Thyroid gland (tissue), 4 donors: ENCODE measurements around the gene NR6A1. TPM values are rescaled to one million over a fixed set of nuclear protein-coding genes. Genes with fewer than 3 reads are reported as not detected.

Experiments
- DNase-seq, 2 donors: peaks; one replicate each; pipeline ENCODE4 v3.0.0-alpha.2; 2019
- H3K27ac ChIP-seq, 3 donors: fragments of 200-600 bp; sonication (generic); 1 replicate in 2 of 3; 2 replicates in 1 of 3; pipeline ENCODE4 v1.5.1; 2016 to 2019; ENCODE audit warnings: mild to moderate bottlenecking in 1 of 3, moderate library complexity in 1 of 3
- H3K27me3 ChIP-seq: fragments of 200-600 bp; sonication (generic); one replicate; pipeline ENCODE4 v1.5.1; 2019
- H3K36me3 ChIP-seq, 2 donors: fragments of 200-600 bp; sonication (generic); one replicate each; pipeline ENCODE4 v1.5.1; 2016 to 2019
- H3K4me1 ChIP-seq, 2 donors: fragments of 200-600 bp; sonication (generic); one replicate each; pipeline ENCODE4 v1.5.1; 2017 to 2019
- H3K4me3 ChIP-seq, 3 donors: fragments of 200-600 bp; sonication (generic); replicated peaks in 1 of 3; 1 replicate in 2 of 3; 2 replicates in 1 of 3; pipeline ENCODE4 v1.5.1; 2016; ENCODE audit warnings: mild to moderate bottlenecking in 1 of 3
- H3K9me3 ChIP-seq: fragments of 200-600 bp; sonication (generic); one replicate; pipeline ENCODE4 v1.5.1; 2017
- CTCF ChIP-seq, 6 experiments: fragments of 200-600 bp in 3 of 6; fragments of 450-650 bp in 3 of 6; sonication (generic) in 3 of 6; IDR thresholded peaks; one replicate each; pipeline ENCODE4 v1.5.1; 2016 to 2019; ENCODE audit warnings: antibody characterized with exemption in 6 of 6, mild to moderate bottlenecking in 2 of 6, inconsistent platforms in 1 of 6, moderate library complexity in 1 of 6
- POLR2A ChIP-seq, 2 donors: fragments of 450-650 bp; IDR thresholded peaks; one replicate each; pipeline ENCODE4 v1.6.1; 2017; ENCODE audit warnings: antibody characterized with exemption in 2 of 2, mild to moderate bottlenecking in 2 of 2, moderate library complexity in 1 of 2
- WGBS, 2 donors: methylation state at CpG; one replicate each; pipeline ENCODE4 v1.1.5; 2017; 5-methylcytosine and 5-hydroxymethylcytosine counted together
- intact Hi-C: fragments of 100-400 bp; cut with DNase I; formaldehyde crosslinking; loops from one replicate; pipeline ENCODE4 v1.15.1; 2023
- total RNA-seq, 4 donors: library from RNA; depleted of rRNA; stranded (reverse); fragments of >200 nt; gene quantifications; one replicate each; pipeline ENCODE4 v1.2.3, GENCODE V29; 2016

The NR6A1 gene
- total RNA-seq, 4 donors from 2014 or later: 15.3 to 25.0 (median 19.3) TPM

DNA sequence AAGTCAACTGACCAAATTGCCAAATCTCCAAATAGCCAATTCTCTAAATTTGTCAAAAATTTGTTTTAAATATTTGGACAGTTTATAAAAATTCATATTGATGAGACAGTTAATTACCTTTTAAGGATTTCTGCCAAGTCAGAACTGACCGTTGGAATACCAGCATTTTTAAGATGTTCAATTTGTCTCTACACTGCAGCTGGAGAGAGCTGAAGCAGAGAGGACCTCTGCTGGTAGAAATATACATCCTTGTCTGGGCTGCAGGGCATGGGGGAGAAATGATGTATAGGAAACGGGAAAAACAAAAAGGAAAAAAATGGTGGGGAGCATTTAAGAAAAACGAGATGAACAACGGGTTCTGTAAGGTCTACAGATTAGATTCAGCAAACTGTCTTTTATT, 16.8 kb downstream of the NR6A1 start:
- Histone ChIP-seq H3K4me3 (no peak overlapping the region), H3K27me3 (no peaks in the 10 kb centered on the region), H3K4me1 (peaks cover 56 to 58% of the 10 kb centered on the region in 2 donors), H3K9me3 (no peaks in the 10 kb centered on the region), H3K27ac (peak overlapping the region; percentile 10 to 86 (median 80)), H3K36me3 (no peaks in the 10 kb centered on the region)
- DNase-seq: no peak
- 52 to 56% methylated on average over 4 of the region's 4 CpGs for WGBS, 2 donors
- no peak for TF ChIP-seq CTCF (IDR thresholded peaks at IDR 0.05)
- no peak for TF ChIP-seq POLR2A (IDR thresholded peaks at IDR 0.05)
- intact Hi-C loops: no loop called here

GRCh38 chr9:124752967-124753366, 18.1 kb downstream of the NR6A1 start:
- no peak for TF ChIP-seq POLR2A (IDR thresholded peaks at IDR 0.05)
- TF ChIP-seq CTCF (IDR thresholded peaks at IDR 0.05): no peak
- no peak for DNase-seq
- intact Hi-C loops: no loop called here
- 56 to 74% methylated on average over 1 of the region's 1 CpG for WGBS, 2 donors
- peak overlapping the region; percentile 80 to 86 (median 81) for H3K27ac ChIP-seq
- H3K4me1 ChIP-seq: peaks cover 46 to 55% of the 10 kb centered on the region in 2 donors
- no peaks in the 10 kb centered on the region for H3K36me3 ChIP-seq
- no peaks in the 10 kb centered on the region for H3K27me3 ChIP-seq
- no peaks in the 10 kb centered on the region for H3K9me3 ChIP-seq
- no peak overlapping the region for H3K4me3 ChIP-seq

- H3K36me3 ChIP-seq: no peaks in the 10 kb centered on the region
- no peak for DNase-seq
- intact Hi-C loops: no loop called here
- peaks cover 36 to 41% of the 10 kb centered on the region in 2 donors for H3K4me1 ChIP-seq
- H3K4me3 ChIP-seq: no peak overlapping the region
- H3K9me3 ChIP-seq: no peaks in the 10 kb centered on the region
- TF ChIP-seq CTCF (IDR thresholded peaks at IDR 0.05): no peak
- no peak for TF ChIP-seq POLR2A (IDR thresholded peaks at IDR 0.05)
- WGBS, 2 donors: 94% methylated on average over 2 of the region's 2 CpGs
- no peaks in the 10 kb centered on the region for H3K27me3 ChIP-seq
- no peak overlapping the region for H3K27ac ChIP-seq
Observed at GRCh38 chr9:124749781-124750180, 21.3 kb downstream of the NR6A1 start.

- H3K4me1 ChIP-seq: peaks cover 33 to 40% of the 10 kb centered on the region in 2 donors
- DNase-seq: no peak
- H3K4me3 ChIP-seq: no peak overlapping the region
- WGBS, 2 donors: 94 to 100% methylated on average over 3 of the region's 3 CpGs
- H3K9me3 ChIP-seq: no peaks in the 10 kb centered on the region
- TF ChIP-seq CTCF (IDR thresholded peaks at IDR 0.05) (no peak), POLR2A (IDR thresholded peaks at IDR 0.05) (no peak)
- intact Hi-C loops: no loop called here
- H3K27me3 ChIP-seq: no peaks in the 10 kb centered on the region
- no peaks in the 10 kb centered on the region for H3K36me3 ChIP-seq
- H3K27ac ChIP-seq: no peak overlapping the region
Observed at GRCh38 chr9:124749284-124749683, 21.8 kb downstream of the NR6A1 start.

DNA sequence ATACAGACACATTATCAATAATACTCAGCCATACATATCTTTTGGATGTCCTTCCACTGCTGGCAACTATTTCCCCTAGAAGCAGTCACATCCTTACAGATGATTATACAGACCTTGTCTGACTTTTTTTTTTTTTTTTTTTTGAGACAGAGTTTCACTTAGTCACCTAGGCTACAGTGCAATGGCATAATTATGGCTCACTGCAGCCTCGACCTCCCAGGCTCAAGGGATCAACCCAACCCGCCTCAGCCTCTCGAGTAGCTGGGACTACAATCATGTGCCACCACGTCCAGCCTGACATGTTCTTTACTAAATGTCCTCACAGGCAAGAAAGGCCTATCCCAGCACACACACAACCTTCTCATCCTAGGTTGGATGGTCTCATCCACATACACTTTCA, 24.0 kb downstream of the NR6A1 start:
- no peak for TF ChIP-seq POLR2A (IDR thresholded peaks at IDR 0.05)
- Histone ChIP-seq H3K4me3 (no peak overlapping the region), H3K9me3 (no peaks in the 10 kb centered on the region), H3K36me3 (no peaks in the 10 kb centered on the region), H3K27ac (no peak overlapping the region), H3K27me3 (no peaks in the 10 kb centered on the region), H3K4me1 (peaks cover 28 to 32% of the 10 kb centered on the region in 2 donors)
- intact Hi-C loops: no loop called here
- 93 to 96% methylated on average over 4 of the region's 4 CpGs for WGBS, 2 donors
- no peak for DNase-seq
